ENCODE data around the gene CACNA2D2.

CACNA2D2 gene

GRCh38 chr3:50321336-50322114, 181.9 kb downstream of the CACNA2D2 start (continued):
- TF ChIP-seq ZNF138 (tag by site-specific recombination; IDR thresholded peaks at IDR 0.05; ENCODE audit: borderline replicate concordance): no peak
- no peak for TF ChIP-seq MEIS1 (CRISPR knock-in tag; IDR thresholded peaks at IDR 0.05; ENCODE audit: borderline replicate concordance)
- no peak for TF ChIP-seq ZSCAN4 (tag by site-specific recombination; IDR thresholded peaks at IDR 0.05)
- TF ChIP-seq ZNF518A (tag by site-specific recombination; conservative IDR thresholded peaks at IDR 0.05; ENCODE audit: low read depth): no peak
- no peak for TF ChIP-seq ZNF146 (tag by site-specific recombination; IDR thresholded peaks at IDR 0.05)
- no peak for TF ChIP-seq ZNF629 (tag by site-specific recombination; IDR thresholded peaks at IDR 0.05)
- TF ChIP-seq ZNF837 (tag by site-specific recombination; IDR thresholded peaks at IDR 0.05): no peak
- no peak for TF ChIP-seq ZSCAN5A (tag by site-specific recombination; IDR thresholded peaks at IDR 0.05)
- no peak for TF ChIP-seq ZBTB6 (tag by site-specific recombination; IDR thresholded peaks at IDR 0.05)
- TF ChIP-seq ZNF169 (tag by site-specific recombination; IDR thresholded peaks at IDR 0.05): no peak
- no peak for TF ChIP-seq ZNF664 (tag by site-specific recombination; IDR thresholded peaks at IDR 0.05)
- TF ChIP-seq SP7 (tag by site-specific recombination; IDR thresholded peaks at IDR 0.05): peak; percentile 65
- TF ChIP-seq ZNF830 (tag by site-specific recombination; IDR thresholded peaks at IDR 0.05; ENCODE audit: low read depth): no peak
- no peak for TF ChIP-seq ZNF239 (tag by site-specific recombination; IDR thresholded peaks at IDR 0.05)
- no peak for TF ChIP-seq ZNF10 (tag by site-specific recombination; IDR thresholded peaks at IDR 0.05)
- TF ChIP-seq ZNF157 (tag by site-specific recombination; IDR thresholded peaks at IDR 0.05): no peak
- peak; percentile 72; the same call in 1 of the 2 replicates for TF ChIP-seq ZNF785 (tag by site-specific recombination; IDR thresholded peaks at IDR 0.05)
- TF ChIP-seq YY2 (tag by site-specific recombination; IDR thresholded peaks at IDR 0.05): no peak; the same call in 1 of the 2 replicates
- TF ChIP-seq ZBTB17 (tag by site-specific recombination; IDR thresholded peaks at IDR 0.05): peak; percentile 60
- 0 out of 2 replicates have a peak, but pooled peaks have one; percentile 40 for TF ChIP-seq ZNF394 (tag by site-specific recombination; IDR thresholded peaks at IDR 0.05; ENCODE audit: borderline replicate concordance)
- peak; percentile 81 for TF ChIP-seq FEZF1 (tag by site-specific recombination; IDR thresholded peaks at IDR 0.05)
- no peak for TF ChIP-seq ZNF623 (tag by site-specific recombination; IDR thresholded peaks at IDR 0.05)
- TF ChIP-seq ZBTB7A (tag by site-specific recombination; IDR thresholded peaks at IDR 0.05; ENCODE audit: low read depth): peak; percentile 86
- TF ChIP-seq ZNF423 (tag by site-specific recombination; IDR thresholded peaks at IDR 0.05): no peak
- no peak for TF ChIP-seq SCRT2 (tag by site-specific recombination; IDR thresholded peaks at IDR 0.05)
- TF ChIP-seq ZNF391 (tag by site-specific recombination; IDR thresholded peaks at IDR 0.05; ENCODE audit: borderline replicate concordance, low read depth): no peak
- TF ChIP-seq MYNN (tag by site-specific recombination; IDR thresholded peaks at IDR 0.05; ENCODE audit: borderline replicate concordance): no peak
- TF ChIP-seq SETDB1 (IDR thresholded peaks at IDR 0.05; ENCODE audit: insufficient read length, low read length): no peak
- TF ChIP-seq ZNF596 (tag by site-specific recombination; IDR thresholded peaks at IDR 0.05): no peak
- TF ChIP-seq ZNF561 (tag by site-specific recombination; IDR thresholded peaks at IDR 0.05; ENCODE audit: borderline replicate concordance): 0 out of 2 replicates have a peak, but pooled peaks have one; percentile 24

All from HEK293 (cell line).